NCI-H446 (cell line): Measurements from ENCODE around the gene ABHD12.
"Not testable (repeated sequence)": the region's sequence is repeated elsewhere in the genome, so short reads cannot be mapped to it uniquely, and the experiment has no call there.

Experiments
- DNase-seq, 2 experiments: peaks; one replicate each; lab custom pipeline; 2025; lab: John Stamatoyannopoulos, UW

The ABHD12 gene

GRCh38 chr20:25390538-25391528, at the start of gene ABHD12:
Gene ABHD12 (minus strand): TSS chr20:25390835. CDS start chr20:25390703, 132 bp downstream.
- DNase-seq, result peak; percentile 91 to 97

DNA sequence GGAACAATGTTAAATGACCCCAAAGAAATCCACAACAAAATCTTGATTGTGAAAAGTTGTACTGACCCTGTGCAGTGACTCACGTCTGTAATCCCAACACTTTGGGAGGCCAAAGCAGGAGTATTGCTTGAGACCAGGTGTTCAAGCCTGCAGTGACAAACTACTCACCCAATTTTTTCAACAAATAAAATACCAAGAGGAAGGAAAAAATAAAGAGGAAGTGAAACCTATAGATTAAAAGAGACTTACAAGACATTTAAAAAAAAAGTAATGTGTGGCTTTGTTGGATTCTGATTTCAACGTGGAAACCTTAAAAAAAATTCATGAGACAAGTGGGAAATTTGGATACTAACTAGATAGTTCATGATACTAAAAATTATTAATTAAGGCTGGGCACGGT, 48.7 kb upstream of the ABHD12 start:
- DNase-seq, result no peak

GRCh38 chr20:25437153-25437581, 46.5 kb upstream of the ABHD12 start:
- no peak for DNase-seq

- DNase-seq, result no peak
Observed at GRCh38 chr20:25424536-25424935, 33.9 kb upstream of the ABHD12 start.

- DNase-seq, result no peak
Observed at GRCh38 chr20:25422032-25422431, 31.4 kb upstream of the ABHD12 start.

DNA sequence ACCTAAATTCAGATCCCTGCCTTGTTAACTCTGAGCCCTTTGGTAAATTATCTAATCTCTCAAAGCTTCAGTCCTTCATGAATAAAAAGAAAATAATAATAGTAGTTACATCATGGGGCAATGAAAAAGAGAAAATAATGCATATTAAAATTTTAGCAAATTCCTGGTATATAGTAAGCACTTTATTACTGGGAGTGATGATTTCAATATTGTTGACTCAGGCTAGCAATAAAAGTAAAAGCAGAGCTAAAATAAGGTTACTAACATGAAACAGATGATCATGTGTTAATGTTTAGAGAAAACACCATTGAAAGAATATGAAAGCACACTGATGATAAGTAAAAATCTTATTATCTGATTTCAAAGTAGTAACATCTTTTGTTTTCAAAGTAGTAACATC, 30.5 kb upstream of the ABHD12 start:
- no peak for DNase-seq

GRCh38 chr20:25418776-25419175, 28.1 kb upstream of the ABHD12 start:
- no peak for DNase-seq

DNA sequence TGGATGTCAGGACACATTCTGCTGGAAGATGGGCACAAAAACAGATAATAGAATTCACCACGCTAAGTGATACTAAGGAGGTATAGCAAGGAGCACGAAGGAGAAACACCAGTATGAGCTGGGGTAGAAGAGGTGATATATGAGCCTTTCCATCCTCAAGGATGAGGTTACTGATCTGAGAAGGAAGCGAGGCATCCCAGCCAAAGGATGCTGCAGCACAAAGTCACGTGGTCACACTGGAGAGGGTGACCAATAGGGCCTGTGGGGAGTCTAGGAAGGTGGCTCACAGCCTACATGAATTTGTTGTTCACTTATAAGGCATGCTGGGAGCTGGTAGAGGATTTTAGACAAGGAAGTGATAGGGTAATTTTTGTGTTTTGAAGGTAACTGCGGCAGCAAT, 18.3 kb upstream of the ABHD12 start:
- DNase-seq, result no peak

DNA sequence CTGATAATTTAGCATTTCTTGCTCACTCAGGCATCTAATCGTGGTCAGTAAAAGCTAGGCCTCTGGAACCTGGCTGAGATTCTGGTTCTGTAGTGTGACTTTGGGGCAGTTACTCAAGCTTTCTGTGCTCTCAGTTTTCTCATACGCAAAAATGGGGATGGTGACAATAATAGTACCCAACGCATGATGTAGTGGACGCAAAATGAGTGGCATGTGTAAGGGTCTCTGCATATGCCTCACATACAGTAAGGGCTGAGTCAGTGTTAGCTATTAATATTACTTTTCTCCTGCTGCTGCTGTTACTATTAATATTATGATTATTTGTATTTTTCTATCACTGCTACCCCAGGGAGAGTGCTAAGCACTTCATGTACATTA, 17.5 kb upstream of the ABHD12 start:
- no peak for DNase-seq

DNA sequence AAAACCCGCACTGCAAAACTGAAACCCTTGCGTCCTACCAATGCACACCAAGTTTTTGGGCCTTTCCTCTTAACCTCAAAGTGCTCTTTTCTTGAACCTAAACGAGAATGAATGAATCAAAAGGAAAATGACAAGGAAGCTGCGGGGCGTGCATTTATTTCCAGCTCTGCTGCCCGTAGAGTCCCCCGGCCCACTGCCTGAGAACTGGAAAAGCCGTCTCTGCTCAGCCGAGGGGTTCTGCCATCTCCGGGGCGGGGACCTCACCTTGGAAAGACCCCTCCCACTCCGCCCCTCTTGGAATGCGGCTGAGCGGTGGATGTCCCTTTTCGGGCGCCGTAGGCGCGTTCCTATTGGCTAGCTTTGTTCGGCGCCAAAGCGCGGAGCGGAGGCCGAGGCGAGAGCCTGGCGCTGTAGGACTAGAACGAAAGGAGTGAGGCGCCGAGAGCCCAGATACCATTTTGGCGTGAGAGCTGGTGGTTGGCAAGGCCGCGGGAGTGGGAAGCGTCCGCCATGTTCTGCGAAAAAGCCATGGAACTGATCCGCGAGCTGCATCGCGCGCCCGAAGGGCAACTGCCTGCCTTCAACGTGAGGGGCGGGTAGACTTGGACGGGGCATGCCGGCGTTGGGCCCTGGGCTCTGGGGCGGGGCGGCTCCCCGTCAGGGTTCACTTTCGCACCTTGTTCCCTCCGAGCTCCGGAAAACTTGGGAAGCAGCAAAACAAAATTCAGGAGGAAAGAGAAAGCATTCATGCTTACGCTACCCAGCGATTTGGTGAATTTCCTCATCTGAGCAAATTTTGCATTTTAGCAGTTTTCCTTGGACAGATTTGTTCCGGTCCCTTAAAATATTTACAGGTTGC, 16.9 kb upstream of the ABHD12 start, which contains the start of gene GINS1:
GINS1 (plus strand) TSS at position 363 of the 859 bp plus-strand sequence; CDS start at position 511, 148 bp downstream.
- peak; percentile 89 to 97 for DNase-seq

- no peak for DNase-seq
Observed at GRCh38 chr20:25402583-25402982, 11.9 kb upstream of the ABHD12 start.

GRCh38 chr20:25400291-25400732, 9.7 kb upstream of the ABHD12 start:
- DNase-seq, result not testable (repeated sequence)

GRCh38 chr20:25399037-25399430, 8.4 kb upstream of the ABHD12 start:
- peak; percentile 52 to 74 for DNase-seq

DNA sequence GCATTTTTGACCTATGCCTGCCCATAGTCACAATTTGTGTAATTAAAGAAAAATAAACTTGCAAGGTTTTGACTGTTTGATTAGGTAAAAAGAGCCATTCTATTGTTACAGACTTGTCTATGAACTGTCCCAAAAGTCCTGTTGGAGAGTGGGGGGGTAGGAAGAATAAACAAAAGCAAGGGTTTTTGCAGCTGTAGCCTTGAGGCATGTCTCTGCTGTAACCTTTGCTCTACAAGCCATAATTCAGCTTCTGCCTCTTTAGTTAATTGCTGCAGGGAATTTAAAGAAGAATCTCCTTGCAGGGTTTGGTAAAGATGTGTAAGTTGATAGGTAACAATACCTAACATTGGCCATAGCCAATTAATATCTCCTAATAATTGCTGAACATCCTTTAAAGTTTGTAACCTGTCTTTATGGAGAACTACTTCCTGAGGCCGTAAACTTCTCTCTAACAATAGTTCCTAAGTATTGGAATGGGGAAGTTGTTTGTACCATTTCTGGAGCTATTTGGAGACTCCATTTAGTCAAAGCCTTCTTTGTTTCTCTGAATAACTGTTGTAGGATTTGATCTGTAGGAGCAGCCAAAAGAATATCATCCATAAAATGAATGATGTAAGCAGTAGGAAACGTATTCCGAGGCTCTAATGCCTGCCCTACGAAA, 7.9 kb upstream of the ABHD12 start:
- DNase-seq, result no peak

GRCh38 chr20:25397821-25398220, 7.2 kb upstream of the ABHD12 start:
- no peak for DNase-seq

- no peak for DNase-seq
Observed at GRCh38 chr20:25397096-25397495, 6.5 kb upstream of the ABHD12 start.

- no peak for DNase-seq
Observed at GRCh38 chr20:25394996-25395395, 4.4 kb upstream of the ABHD12 start.

- DNase-seq, result no peak
Observed at GRCh38 chr20:25394276-25394675, 3.6 kb upstream of the ABHD12 start.

DNA sequence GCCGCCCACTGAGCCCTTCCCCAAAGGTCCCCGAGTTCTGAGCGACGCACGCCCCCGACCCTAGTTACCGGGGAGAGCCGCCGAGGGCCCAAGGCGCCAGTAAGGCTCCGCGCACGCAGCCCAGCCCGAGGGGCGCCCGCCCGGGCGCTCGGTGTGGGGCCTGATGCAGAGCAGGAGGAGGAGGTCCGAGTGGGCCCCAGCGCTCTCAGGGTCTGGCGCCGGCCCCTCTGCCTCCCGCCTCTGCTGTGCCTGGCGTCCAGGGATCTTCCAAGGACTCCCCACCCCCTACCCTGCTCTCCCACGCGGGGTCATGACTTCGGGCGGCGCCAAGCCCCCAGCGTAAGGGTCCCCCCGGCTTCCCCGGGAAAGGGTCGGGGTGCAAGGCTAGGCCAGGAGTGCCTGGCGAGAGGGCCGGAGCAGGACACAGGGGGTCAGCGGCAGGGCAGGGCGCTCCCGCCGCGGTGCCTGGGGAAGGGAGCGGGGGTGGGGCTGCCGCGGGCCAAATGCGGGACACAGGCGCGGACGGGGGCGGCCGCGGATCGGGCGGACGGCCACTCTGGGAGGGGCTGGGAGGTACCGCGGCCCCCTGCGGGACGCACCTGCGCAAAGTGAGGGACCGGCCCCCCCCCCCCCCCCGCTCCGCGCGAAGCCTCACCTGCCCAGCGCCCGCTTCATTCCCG, 637 bp downstream of the ABHD12 start:
- peak in 1 of 2 experiments; percentile 29 for DNase-seq

- DNase-seq, result peak in 1 of 2 experiments; percentile 24
Observed at GRCh38 chr20:25389401-25389857, 1.2 kb downstream of the ABHD12 start.

DNA sequence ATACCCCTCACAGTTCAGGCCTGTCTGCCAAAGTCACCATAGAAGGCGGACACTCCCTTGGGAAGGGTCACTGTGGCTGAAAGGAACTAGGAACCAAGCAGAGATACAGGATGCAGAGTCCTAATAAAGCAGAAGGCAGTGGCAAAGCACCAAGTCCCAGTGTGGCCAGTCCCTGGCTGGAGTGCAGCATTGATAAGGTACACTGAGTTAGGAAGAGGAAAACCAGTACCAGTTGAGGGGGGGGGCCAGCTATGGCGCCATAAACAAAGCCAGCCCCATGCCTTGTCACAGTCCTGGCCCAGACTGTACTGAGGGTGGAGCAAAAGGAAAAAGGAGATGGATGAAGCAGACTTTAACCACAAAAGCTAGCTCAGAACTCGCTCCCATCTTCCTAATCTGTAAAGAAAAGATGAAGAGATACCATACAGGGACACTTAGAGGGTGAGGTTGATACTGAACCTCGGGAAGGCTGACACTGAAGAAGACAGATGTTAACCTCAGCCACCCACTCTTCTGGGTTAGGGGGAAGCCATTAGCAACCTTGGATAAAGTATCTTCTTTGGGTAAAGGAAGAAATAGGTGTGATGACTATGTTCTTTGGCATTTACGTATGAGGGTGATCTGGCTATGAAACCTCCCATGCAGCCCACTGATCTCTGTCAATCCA, 7.8 kb downstream of the ABHD12 start:
- DNase-seq, result no peak
